HG02885 (cell line): Measurements from ENCODE around the gene PPIB.

Experiments used
- ATAC-seq: cut with Tn5 transposase; IDR thresholded peaks from one replicate; pipeline ENCODE4 v1.9.1; 2021; ENCODE audit warnings: mild to moderate bottlenecking; ENCODE audit not compliant: unreplicated experiment, poor library complexity

Gene PPIB

GRCh38 chr15:64162869-64163658, at the start of gene PPIB:
TSS of gene PPIB (minus strand) at chr15:64163022. CDS start at chr15:64162986, 36 bp downstream.
- peak; percentile 92 for ATAC-seq

DNA sequence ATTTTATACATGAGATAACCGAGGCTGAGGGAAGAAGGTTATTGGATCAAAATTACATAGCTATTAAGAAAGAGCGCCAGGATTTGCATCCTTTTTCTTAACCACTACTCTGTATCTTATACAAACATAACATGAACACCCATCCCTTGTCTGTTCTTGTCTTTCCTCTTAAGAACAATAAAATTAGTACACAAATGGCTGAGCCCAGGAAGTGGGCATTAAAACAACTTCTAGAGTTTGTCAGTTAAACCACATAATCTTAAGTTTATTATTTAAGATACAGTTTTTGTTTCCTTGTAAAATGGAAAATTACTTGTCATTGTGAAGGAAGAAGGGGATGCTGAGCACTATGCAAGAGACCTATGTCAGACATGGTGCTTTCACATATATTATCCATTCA, 48.9 kb upstream of the PPIB start:
- no peak for ATAC-seq

DNA sequence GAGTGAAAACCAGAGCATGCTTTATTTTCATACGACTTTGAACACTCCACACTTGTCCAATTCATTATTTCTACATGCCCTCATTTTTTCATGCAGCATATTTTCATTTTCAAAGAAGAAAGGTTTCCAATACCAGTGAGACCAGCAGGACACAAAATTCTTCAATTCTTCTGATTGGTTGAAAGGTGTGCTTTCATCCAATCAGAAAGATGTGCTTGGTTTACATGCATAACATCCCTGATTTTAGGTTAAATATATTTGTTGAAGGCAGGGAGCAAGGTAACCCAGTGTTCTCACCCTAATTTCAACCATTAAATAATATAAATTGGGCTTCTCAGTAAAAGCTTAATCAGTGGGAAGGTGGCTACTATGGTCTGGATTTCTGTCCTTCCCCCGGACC, 47.5 kb upstream of the PPIB start:
- ATAC-seq: no peak

- no peak for ATAC-seq
Measured at GRCh38 chr15:64209680-64210334, 47.0 kb upstream of the PPIB start.

DNA sequence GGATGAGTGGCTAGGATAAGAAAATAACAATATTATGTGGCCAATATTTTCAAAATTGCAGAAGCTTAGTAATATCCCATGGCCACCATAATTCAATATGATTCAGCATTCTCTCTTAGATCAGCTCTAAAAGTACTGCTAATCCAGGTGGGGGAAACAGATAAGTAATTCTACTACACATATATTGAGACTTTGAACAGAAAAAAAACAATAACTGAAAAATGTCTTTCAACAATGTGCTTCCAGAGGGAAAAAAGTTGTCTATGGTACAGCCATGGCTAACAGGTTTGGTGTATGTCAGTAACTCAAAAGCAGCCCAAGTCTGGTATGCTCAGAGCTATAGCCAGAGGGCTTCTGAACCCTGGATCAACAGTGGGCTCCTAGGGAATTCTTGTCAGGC, 42.4 kb upstream of the PPIB start:
- ATAC-seq: no peak

DNA sequence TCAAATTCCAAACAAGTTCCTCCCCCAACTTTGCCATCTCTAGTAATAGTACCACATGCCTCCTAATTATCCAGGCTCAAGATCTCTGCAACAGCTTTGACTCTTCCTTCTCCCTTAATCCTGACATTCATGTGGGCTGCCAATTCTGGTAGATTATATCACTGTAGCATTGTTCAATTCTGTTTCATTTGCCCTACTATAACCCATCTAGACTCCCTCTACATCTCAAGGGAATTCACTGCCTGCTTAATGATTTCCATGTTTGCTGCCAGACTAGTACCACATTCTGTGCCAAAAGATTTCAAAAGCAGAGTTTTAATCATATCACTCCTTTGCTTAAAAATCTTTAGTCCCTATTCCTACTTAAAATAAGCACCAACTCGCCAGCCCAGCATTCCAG, 34.6 kb upstream of the PPIB start:
- ATAC-seq: no peak

- ATAC-seq: no peak
Measured at GRCh38 chr15:64193971-64194370, 31.1 kb upstream of the PPIB start.

DNA sequence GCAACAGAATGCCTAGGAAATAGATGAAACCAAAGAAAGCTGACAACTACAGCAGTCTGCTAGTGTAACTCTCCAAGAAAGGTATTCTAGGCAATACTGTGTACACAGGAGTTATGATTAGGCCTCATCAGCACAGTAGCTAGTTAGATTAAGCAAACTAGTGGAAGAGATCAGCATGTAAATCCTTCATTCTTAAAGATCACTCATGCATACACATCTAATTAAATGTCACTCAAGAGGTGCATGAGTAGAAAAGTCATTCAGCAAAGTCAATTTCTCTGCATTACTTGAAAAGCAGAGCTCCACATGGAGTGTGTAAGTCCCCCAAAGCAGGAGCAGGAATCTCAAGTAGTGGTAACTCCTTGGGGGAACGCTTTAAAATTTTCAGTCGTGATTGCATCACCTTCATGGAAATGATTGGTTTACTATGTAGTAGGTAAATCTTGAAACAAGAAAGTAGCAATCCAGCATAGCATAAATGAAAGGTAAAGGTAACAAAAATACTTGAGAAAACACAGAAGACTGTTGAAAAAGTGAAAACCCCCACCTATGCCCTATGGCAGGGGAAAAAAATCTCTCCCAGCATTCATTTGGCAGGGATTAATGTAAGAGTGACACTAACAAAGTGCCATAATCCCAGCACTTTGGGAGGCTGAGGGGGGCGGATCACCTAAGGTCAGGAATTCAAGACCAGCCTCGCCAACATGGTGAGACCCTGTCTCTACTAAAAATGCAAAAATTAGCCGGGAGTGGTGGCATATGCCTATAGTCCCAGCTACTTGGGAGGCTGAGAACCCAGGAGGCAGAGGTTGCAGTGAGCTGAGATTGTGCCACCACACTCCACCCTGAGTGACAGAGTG, 29.4 kb upstream of the PPIB start:
- no peak for ATAC-seq

DNA sequence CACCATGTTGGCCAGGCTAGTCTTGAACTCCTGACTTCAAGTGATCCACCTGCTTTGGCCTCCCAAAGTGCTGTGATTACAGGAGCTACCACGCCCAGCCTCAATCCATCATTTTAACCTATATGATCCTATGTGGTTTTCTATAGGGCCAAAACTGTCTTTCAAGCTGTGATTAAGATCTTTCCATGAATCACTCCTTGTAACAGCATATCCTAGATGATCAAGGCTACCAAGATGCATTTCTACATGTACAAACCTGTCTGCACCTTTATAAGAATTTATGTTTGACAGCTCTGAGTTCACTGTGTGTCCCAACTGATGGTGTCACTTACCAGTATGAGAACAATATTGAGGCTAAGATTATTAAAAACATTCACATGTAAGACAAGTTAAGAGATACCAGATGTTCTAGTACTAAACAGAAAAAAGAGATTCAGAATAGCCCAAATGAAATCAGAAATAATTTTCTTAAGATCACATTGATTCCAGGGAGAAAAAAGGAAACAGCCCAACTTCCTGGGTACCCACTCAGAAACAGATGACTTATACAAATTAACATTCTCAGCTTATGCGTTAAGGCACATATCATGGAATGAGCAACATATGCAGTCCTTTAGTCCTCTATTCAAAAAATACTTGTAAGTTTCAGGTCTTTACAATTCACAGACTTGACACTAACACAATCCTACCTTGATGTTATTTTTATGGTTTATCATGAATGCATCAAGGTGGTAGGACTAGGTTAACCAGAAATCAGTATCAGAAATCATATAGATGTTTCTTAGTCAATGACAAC, 24.8 kb upstream of the PPIB start:
- no peak for ATAC-seq

GRCh38 chr15:64185146-64185911, 22.5 kb upstream of the PPIB start:
- no peak for ATAC-seq

DNA sequence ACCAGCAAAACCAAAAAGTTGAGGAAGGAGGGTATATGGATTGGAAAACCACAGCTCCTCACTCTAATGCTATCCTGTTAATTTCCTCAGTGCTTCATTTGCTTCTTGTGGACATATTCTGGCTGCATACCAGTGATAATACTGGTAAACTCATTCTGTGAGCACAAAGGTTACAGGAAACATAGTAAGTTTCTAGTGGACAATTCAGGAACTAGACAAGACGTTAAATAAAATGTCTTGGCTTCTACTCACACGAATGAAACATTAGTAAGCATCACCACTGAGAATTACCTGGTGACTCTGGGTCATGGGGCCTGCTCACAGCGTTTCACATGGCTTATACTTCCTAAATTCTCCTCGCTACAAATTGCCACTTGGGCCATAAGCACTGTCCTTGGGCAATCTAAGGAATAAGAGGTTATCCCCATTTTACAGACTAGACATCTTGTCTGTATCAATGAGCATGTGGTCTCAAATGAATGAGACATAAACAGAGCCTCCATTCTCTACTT, 20.1 kb upstream of the PPIB start:
- no peak for ATAC-seq

DNA sequence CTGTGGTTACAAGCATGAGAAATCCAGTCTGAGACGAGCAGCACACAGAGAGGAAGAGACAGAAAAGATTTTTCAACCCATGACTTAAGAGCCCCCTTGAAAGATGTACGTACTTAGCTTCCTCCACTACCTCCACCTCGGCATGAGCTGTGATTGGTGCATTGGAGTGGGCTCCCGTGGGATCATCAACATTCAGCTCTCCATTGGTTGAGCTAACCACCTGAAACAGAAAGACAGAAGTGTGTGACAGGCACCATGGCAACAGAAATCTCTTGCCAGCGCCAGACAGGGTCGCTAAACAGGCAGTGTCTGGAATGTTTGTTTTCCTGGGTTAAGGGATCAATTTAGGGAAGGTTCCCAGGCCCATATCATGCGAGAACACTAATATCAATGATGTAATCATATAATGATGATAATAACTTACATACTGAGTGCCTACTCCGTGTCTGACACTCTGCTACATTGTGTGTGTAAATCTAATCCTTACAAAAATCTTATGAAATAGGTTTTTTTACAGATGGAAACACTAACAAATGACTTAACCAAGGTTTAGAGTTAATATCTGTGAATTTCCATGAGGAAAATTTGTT, 17.5 kb upstream of the PPIB start:
- ATAC-seq: peak; percentile 80

- ATAC-seq: no peak
Measured at GRCh38 chr15:64166102-64166890, 3.5 kb upstream of the PPIB start.

DNA sequence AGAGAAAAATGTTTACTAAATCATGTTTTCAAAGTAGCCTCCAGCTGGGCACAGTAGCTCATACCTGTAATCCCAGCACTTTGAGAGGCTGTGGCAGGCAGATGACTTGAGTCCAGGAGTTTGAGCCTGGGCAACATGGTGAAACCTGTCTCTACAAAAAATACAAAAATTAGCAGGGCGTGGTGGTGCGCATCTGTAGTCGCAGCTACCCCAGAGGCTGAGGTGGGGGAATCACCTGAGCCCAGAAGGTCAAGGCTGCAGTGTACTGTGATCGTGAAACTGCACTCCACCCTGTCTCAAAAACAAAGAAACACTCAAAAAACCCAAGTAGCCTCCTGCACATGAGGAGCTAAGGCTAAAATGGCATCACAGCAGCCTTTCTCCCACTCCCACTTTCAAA, 1.6 kb upstream of the PPIB start:
- no peak for ATAC-seq

- no peak for ATAC-seq
Measured at GRCh38 chr15:64163659-64164362, 989 bp upstream of the PPIB start.

- ATAC-seq: peak; percentile 29
Measured at GRCh38 chr15:64162478-64162868, 349 bp downstream of the PPIB start.

DNA sequence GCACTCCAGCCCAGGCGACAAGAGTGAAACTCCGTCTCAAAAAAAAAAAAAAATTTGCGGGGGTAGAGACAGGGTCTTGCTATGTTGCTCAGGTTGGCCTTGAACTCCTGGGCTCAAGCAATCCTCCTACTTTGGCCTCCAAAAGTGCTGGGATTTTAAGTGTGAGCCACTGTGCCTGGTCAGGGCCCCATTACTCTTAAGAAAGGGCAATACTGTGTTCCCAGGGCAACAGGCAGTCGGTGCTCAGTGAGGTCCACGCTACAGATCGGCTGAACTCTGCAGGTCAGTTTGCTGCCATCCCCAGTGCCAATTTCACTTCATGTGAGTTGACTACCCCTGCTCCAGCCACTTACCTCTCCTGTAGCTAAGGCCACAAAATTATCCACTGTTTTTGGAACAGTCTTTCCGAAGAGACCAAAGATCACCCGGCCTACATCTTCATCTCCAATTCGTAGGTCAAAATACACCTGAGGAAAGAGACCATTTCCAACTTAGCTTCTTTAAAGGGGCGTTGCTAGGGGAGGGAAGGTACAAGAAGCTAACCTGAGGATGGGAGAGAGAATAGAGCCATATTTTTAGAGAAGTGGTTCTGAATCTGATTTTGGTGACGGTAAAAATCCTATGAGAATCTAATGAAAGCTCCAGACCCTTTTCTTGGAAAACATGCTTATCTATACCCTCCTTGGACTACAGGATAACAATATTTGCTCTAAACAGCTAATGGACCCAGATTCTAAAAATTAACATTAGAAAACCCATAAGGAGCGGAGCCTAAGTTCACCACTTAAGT, 939 bp downstream of the PPIB start:
- no peak for ATAC-seq
